SHP77 treated with DMSO at 0.1 percent for 48 hours (cell line): ENCODE data around the gene PTPRS.
"Not testable (repeated sequence)": the region's sequence is repeated elsewhere in the genome, so short reads cannot be mapped to it uniquely, and the experiment has no call there.

Source experiments
- DNase-seq: peaks from one replicate; lab custom pipeline; 2025; lab: John Stamatoyannopoulos, UW

Gene PTPRS

DNA sequence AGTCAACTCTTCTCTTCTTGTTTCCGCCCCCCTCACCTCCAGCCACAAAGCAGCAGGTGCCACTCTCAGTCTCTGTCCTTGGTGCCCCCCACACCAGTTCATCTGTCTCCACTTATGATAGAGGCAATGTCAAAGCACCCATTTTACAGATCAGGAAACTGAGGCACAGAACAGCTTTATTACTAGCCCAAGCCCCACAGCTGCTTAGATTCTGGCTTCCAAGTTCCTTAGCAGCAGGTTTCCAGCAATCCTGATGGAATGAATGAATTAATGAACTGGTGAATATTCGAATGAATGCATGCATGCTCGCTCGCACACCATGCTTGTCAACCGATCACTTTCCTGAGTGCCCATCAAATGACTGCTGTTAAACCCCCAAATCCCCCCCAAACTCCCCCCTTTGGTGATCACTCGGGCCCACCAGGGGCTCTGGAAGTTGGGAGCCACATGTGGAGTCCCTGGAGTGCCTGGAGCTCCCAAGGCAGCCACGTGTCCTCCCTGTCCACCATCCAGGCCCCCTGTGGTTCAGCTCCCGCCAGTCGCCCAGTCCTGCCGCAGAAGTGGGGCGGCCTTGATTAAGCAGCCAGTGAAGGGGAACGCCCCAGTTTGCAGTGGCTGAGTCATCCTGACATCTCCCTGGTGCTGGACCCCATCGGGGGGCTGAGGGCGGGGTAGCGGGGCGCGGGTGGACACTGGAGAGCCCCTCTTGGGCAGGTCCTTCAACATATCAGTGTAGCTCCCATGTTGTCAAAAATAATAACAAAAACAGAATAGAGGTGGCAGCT lies 6.8 kb downstream of the PTPRS start:
- DNase-seq = no peak

DNA sequence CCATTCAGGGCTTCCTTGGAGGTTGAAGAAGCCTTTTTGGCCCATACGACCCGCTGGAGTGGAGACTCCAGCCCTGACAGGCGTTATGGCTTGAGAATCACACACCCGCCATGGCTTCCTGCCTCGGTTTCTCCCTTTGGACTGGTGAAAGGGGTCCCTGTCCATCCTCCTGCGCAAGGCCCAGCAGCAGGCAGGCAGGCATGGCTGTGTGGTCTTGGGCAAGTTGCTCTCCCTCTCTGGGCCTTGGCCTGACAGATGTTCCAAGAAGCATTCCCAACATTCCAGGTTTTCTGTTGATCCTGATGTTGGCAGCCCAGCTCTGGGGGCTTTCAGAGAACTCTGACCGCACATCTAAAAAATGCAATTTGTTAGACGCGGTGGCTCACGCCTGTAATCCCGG lies 8.1 kb downstream of the PTPRS start:
- no peak for DNase-seq

DNA sequence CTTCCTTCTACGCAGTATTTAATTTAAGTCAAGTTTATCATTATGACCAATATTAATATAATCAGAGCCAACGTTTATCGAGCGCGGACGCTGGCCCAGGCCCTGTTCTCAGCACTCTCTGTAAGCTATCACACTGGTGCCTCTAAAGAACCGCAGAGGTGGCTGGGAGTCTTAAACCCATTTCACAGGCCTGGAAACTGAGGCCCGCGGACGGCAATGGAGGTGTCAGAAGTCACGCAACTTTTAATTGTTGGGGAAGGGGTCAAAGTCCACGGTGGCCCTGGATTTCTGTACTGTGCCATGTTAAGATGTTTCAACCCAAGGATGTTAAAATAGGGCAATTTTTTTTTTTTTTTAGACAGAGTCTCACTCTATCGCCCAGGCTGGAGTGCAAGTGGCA lies 8.8 kb downstream of the PTPRS start:
- no peak for DNase-seq

DNA sequence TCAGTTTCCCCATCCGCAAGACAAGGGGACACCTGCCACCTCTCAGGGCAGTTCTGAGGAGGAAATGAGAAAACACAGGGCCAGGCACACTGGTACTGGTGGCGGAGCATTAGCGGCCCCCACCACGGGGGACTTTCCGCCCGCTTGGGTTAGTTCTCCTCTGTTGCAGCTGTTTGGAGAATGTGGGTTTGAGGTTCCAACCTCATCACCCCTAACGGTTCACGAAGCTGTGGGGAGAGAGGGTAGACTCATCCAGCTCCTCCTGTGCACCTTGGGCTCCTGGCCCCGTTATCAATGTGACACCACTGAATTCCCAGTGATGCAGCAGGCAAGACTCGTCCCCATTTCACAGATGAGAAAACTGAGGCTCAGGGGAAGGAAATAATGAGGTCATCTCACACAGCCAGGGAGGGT lies 10.3 kb downstream of the PTPRS start:
- no peak for DNase-seq

DNA sequence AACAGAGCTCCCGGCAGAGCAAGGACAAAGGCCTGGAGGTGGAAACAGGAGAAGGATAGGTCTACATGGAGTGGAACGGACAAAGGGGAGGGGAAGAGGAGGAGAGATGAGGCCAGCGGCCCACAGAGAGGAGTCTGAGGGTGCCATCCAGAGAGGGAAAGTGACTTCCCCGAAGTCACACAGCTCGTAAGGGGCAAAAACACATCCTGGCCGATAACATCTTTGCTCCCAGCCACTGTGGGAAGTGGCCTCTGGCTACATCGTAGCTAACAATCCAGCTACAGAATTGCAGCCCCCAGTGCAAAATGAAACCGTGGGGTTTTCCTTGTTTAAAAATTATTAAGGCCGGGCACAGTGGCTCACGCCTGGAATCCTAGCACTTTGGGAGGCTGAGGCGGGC lies 11.5 kb downstream of the PTPRS start:
- DNase-seq = no peak

DNA sequence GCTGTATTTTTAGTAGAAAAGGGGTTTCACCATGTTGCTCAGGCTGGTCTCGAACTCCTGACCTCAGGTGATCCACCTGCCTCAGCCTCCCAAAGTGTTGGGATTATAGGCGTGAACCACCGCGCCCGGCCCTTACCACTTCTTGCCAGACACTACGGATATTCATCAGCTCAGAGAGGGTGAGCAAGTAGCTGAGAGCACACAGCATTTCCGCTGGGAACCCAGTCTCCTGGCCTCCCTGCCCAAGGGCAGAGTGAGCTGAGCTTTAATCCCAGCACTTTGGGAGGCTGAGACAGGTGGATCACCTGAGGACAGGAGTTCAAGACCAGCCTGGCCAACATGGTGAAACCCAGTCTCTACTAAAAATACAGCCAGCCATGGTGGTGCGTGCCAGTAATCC lies 12.2 kb downstream of the PTPRS start:
- not testable (repeated sequence) for DNase-seq

DNA sequence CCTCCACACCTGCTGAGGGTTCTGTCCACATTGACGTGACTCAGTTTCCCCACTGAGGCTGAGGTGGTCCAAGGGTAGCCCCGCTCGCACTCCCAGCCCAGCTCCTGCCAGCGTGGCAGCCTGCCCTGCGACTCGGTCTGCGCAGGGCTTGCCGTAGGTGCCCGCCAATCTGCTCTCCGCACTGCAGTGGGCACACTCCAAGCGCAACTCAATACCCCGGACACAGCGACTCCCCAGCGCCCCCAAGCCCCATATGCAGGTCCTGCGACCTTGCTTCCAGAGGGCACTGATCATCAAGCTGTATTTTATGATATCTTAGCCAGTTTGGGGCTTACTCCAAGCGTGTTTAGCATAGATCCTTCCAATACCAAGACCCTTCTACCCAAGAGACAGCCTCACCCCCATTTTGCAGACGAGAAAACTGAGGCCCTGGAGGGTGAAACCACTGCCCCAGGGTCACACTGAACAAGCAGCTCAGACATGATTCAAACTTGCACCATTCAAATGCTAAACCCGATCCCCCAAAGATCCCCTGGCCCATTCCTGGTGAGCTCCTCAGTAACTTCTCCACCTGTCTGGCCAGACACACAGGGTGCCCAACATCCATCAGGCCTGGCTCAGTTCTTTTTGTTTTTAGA lies 13.5 kb downstream of the PTPRS start:
- no peak for DNase-seq

DNA sequence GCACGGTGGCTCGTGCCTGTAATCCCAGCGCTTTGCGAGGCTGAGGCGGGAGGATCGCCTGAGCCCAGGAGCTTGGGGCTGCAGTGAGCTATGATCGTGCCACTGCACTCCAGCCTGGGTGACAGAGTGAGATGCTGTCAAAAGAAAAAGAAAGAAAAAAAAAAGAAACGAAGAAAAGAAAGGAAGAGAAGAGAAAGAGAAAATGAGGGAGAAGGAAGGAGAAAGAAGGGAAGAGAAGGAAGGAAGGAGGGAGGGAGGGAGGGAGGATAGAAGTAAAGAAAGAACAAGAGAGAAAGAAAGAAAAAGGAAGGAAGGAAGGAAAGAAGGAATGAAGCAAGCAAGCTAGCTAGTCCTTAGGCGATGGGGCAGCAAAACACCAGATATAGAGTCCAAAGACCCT lies 14.1 kb downstream of the PTPRS start:
- DNase-seq = no peak

DNA sequence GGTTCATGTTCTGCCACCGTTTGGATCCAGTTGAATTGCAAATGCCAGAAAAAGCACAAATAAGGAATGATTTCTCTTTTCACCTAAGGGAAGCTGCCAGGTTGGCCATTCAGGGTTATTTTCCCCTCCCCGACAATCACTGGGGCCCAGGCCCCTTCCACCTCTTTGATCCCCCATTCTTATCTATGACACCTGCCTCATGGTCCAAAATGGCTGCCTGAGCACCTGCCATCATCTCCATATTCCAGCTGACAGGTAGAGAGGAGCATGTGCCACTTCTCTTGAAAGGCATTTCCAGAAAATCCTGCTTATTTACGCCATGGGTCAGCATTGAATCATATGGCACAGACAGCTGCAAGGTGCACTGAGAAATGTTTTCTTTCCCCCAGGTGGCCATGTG lies 15.7 kb downstream of the PTPRS start:
- DNase-seq = no peak

DNA sequence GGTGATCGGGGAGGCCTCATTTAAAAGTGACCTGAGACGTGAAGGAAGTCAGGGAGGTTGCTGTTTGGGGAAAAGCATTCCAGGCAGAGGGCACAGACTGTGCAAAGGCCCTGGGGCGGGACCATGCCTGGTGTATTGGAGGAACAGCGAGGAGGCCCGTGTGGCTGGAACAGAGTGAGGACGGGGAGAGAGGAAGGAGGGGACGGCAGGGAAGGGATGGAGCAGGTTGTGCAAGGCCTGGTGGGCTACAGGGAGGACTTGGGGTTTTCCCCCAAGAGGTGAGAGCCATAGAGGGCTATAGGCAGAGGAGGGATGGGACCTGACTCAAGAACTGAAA lies 17.2 kb downstream of the PTPRS start:
- DNase-seq = no peak

DNA sequence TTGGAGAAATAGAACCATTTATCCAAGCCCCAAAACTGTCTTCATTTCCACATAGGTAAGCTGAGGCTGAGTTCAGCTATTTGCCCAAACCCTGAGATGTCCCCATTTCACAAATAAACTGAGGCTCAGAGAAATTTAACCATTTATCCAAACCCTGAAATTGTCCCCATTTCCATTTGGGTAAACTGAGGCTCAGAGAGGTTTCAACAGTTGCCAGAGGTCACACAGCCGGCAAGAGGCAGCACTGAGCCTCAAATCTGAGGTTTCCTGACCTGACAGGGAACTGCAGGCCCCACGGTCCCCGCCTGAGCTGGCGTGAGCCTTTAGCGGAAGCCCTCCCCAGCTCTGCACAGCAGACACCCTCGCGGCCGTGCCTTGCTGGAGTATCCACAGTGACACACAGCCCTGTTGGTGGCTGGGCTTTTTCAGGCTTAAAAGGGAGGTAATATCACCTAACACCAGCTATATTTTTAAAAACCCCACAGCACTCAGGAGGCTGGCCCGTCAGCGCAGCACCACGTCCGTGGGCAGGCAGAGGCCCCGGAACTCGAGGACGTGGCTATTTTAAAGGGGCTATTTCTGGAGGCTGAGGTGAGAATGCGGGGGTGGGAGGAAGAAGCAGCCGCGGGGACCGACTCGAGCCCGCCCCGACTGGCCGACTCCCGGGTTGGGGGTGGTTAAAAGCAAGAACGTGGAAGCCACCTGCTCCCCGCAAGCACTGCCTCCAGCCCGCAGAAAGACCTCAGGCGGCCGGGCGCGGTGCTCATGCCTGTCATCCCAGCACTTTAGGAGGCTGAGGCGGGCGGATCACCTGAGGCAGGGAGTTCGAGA lies 18.5 kb downstream of the PTPRS start:
- DNase-seq = no peak

DNA sequence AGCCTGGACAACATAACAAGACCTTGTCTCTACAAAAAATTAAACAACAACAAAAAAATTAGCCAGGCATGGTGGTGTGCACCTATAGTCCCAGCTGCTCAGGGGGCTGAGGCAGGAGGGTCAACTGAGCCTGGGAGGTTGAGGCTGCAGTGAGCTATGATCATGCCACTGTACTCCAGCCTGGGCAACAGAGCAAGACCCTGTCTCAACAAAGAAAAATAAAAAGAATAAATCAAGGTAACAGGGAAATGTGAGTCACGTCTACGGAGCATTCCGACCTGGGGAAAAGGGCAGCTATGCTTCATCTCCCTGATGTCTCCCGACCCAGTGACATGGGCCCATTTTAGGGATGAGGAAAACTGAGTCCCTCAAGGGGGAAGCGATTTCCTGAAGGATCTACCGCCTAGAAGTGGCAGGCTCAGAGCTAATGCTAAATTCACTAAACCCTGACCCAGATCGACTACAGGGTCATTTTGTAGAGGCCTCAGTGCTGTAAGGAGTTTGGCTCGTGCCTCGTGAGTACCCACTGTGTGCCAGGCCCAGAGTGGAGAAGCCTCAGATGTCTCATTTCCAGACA lies 19.5 kb downstream of the PTPRS start:
- DNase-seq = no peak

DNA sequence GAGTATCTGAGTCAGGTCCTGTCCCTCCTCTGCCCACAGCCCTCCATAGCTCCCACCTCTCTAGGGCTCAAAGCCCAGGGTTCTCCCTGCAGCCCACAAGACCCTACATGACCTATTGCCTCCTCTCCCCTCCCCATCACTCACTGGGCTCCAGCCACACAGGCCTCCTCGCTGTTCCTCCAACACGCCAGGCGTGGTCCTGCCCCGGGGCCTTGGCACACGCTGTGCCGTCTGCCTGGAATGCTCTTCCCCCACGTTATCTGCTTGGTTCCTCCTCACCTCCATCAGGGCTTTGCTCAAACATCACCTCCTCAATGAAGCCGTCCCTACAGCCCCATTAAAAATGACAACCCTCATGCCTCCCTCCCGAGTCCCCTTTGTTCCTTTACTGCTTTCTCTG lies 21.1 kb downstream of the PTPRS start:
- DNase-seq = no peak

DNA sequence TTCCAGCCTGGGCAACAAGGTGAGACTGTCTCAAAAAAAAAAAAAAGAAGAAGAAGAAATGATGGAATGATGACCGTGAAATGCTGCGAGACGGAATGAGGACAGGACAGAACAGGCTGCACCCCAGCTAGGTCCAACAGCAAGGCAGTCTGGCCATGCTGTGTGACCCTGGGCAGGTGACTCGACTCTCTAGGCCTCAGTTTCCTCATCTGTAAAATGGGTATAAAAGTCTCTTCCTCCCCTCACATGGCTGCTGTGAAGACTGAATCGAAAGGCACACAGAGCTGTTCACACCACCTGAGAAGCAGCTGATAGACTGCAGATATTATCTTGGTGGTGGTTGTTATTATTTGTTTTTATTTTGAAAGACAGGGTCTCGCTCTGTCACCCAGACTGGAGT lies 22.3 kb downstream of the PTPRS start:
- DNase-seq = no peak

DNA sequence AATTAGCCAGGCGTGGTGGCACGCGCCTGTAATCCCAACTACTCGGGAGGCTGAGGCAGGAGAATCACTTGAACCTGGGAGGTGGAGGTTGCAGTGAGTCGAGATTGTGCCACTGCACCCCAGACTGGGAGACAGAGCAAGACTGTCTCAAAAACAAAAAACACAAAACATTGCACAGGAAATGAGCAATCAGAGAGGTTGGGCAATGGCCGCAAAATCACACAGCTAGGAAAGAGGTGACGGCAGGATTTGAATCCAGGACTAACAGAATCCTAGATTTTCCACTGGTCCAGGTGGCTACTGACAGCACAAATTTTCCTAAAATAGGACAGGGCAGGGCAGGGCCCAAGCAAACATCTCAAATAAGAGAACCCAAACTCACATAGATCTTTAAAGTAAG lies 23.3 kb downstream of the PTPRS start:
- no peak for DNase-seq

DNA sequence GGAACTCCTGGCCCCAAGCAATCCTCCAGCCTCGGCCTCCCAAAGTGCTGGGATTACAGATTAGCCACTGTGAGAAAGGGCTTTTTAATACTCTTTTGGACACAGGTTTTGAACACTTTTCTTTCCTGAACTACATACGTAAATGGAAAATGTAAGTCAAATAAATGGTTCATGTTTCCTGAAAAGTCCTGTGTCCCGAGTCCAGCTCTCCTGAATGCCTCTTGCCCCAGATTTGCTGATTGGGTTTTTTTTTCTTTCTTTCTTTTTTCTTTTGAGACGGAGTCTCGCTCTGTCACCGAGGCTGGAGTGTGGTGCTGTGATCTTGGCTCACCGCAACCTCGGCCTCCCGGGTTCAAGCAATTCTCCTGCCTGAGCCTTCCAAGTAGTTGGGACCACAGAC lies 24.5 kb downstream of the PTPRS start:
- no peak for DNase-seq

DNA sequence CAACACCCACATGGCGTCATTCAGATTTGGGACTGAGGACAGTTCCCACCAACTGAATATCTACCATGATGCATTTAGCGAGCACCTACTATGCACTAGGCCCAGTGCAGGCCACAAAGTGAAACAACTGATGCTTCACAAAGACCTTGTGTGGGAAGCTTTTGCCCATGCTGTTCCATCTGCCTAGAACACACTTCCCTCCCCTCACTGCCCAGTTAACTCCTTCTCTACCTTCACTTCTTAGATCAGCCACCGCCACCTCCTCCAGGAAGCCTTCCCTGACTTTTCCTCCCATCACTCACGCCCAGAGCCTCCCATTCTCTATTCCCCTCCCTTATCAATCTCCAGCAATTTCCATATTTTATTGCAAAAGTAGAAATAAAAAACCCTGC lies 25.7 kb downstream of the PTPRS start:
- DNase-seq = no peak

DNA sequence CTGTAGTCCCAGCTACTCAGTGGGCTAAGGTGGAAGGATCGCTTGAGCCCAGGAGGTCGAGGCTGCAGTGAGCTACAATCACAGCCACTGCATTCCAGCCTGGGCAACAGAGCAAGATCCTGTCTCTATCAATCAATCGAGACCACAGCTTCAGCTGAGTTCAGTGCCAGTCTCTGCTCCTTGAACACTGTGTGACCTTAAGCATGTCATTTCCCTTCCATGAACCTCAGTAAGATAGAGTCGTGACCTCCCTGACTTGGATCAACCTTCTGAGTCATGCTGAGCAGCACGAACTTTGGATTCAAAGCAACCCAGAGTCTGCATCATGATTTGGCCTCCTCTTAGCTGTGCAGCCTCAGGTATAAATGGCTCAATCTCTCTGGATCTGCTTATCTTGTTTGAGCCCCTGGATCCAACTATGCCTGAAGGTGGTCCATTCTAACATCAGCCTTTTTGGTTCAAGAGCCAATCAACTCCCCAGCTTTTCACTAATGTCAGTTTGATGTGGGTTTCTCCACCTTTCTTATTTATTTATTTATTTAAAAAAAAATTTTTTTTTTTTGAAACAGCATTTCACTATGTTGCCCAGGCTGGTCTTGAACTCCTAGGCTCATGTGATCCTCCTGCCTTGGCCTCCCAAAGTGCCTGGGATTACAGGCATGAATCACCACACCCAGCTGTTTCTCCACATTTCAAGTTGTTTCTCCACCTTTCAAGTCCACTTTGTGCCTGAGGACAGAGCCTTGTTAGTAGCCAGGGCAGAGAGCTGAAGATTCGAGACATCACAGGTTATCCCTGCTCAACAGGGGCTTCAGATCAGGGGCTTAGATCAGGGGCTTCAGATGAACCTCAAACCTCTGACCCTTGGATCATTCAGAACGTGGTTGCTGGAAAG lies 26.4 kb downstream of the PTPRS start:
- no peak for DNase-seq

DNA sequence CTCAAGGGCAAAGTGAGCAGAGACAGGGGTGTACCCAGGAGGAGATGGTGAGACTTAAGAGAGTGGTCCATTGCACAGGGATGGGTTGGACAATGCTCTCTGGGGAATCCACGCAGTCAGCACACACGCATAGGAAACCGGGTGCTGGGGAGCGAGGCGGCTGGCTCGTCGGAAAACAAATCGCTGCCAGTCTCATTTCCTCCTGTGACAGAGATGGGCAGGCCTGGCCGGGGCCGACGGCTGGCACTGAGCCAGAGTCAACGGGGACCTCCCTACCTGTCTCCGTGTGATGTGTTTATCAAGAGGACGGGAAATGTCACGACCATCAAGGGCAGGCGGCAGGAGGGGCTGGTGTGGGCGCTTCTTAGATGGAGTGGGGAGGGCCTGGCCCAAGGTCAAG lies 27.3 kb downstream of the PTPRS start:
- peak; percentile 30 for DNase-seq

DNA sequence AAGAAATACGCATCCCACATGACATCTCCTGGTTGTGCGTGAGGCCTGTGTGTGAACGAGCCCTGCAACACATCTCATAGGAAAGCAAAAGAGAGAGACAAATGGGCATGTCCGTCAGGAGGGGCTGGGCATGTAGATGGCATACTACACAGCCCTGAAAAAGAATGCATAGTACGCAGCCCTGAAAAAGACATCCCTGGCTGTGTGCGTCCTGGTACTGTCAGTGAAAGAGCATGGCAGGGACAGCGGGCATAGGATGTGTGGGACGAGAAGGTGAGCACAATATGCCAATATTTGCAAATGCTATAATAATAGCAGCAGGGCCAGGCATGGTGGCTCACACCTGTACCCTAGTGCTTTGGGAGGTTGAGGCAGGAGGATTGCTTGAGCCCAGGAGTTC lies 28.6 kb downstream of the PTPRS start:
- no peak for DNase-seq

DNA sequence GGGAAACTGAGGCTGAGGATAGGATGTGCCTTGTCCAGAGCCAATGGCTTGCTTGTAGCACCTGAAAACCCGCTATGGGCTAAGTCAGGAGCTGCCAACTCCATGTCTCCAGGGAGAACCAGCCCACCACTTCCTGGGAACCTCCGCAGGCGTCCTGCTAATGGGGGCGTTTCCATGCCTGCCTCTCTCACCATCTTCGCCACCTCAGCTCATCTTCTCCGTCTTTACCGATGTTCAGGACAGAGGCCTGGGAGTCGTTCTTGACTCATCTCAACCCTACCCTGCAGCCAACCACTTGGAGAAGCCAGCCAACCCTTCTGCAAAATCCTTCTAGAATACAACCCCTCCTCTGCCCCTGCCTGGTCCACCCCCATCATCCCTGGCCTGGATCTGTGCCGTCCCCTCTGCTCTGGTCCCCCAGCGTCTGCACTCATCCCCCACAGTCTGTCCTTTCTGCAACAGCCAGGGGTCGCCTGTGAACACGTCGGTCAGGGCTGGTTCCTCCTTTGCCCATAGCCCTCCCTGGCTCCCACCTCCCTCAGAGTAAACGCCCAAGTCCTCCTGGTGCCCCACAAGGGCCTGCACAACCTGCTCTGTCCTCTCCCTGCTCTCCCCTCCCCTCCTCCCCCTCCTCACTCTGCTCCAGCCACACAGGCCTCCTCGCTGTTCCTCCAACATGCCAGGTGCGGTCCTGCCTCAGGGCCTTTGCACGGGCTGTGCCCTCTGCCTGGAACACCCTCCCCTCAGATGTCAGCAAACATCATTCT lies 31.0 kb downstream of the PTPRS start:
- no peak for DNase-seq
